ENCODE measurements around the gene THEM4. TPM values are rescaled to one million over a fixed set of nuclear protein-coding genes. Genes with fewer than 3 reads are reported as not detected.

The THEM4 gene
- 10 to 100 TPM in 1 of 2 donors, 1 to 10 TPM in 1; 7.3 to 11.0 TPM for total RNA-seq
- long read RNA-seq, partial matches to known transcripts, result 1 of 7 reads
- long read RNA-seq, other reads (novel, unspliced or antisense), result 1 of 7 reads

- intact Hi-C loops (cut with DNase I, micrococcal nuclease), result no loop called here
- ATAC-seq (peak; percentile 98), DNase-seq (peak; percentile 98 to 99)
These were observed at the start of gene THEM4 for GRCh38 chr1:151909167-151910149. Gene THEM4, minus strand, starts transcription at chr1:151909511. Its CDS starts 53 bp downstream, at chr1:151909458.

DNA sequence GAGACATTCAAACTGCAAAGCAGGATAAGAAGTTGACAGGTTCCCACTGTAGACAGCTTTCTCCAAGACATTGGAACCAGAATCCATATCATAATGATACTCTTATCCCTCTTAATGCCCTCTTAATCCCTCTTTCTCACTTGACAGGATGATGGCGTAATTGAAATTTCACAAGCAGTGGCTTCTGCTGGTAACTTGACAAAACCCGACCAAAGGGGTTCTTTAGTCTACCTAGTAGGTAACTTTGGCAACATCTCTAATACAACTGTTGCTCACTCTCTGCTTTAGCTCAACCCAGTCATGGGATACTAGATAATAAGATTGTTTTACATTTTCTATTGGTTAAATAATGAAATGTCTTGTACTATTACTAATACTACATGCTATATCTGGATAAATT is 49.6 kb upstream of the THEM4 start:
- ATAC-seq (no peak), DNase-seq (no peak)
- intact Hi-C loops (cut with DNase I, micrococcal nuclease), result no loop called here

- ATAC-seq (no peak), DNase-seq (no peak)
- intact Hi-C loops (cut with DNase I, micrococcal nuclease), result no loop called here
These were observed 47.7 kb upstream of the THEM4 start for GRCh38 chr1:151956957-151957497.

DNA sequence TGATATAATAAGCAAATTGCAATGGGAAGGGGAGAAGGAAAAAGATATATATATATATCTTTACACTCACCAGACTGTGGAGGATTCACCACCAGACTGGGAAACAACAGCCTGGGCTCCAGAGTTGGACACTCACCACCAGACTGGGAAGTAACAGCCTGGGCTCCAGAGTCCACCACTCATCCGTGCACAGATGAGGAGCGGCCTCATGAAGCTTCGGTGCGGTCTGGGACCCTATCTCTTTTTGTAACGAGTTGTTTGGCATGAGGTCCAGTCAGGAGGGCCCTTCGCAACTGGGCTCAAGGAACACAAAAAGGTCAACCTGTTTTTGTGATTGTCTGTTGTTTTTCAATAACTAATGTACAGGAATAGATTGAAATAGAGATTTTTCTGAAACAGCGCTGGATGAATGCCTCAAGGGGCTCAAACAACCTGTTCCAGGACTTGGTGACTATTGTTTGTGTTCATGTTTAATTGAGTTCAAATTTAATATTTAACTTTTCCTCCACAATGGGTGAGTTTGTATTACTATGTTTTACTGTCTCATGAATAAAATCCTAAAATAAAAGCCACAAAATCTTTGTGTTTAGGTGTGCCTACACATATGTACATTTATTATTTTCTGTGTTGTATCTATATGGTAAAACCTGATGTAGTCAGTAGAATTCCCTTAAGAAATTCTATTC is 44.2 kb upstream of the THEM4 start:
- DNase-seq, result peak in 1 of 2 donors; percentile 47
- ATAC-seq, result peak; percentile 89
- intact Hi-C loops (cut with DNase I, micrococcal nuclease), result no loop called here

- intact Hi-C loops (cut with DNase I, micrococcal nuclease), result no loop called here
- no peak for ATAC-seq
- DNase-seq, result no peak
These were observed 43.5 kb upstream of the THEM4 start for GRCh38 chr1:151952811-151953210.

DNA sequence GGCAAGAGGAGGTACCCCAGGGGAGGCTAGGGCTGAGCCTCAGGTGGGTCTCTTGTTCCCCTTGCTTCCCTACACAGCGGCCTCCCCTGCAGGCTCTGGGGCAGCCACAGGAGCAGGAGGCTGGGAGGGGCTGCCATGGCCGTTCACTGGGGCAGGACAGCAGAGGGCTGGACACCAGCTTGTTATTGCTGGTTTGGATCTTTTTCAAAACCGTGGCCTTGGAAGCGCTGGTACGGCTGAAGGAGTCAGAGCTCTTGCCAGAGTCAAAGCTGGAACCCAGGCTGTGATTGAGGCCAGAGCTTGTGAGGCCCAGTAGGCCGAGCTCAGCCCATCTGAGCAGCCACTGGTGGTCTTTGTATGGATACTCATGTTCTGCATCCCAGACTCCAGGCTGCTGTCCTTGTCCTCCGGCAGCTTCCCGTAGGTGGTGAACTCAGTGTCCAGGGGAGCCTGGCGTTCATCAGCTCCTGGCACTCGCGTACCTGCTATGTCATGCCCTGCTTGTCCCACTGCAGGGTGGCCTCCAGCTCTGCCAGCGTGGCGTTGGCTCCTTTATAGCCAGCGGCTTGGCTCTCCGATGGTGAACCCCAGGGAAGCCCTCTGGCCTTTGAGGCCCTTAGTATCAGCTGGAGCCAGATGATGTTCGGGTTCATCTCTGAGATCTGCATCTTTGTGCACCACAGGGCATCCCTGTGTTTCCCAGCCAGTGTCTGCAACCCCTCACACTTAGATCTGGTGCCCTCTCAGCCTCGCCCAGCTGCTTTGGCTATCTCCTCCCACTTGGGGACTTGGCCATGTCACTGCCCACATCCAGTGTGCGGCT is 40.3 kb upstream of the THEM4 start:
- ATAC-seq, result no peak
- DNase-seq, result no peak
- intact Hi-C loops (cut with DNase I, micrococcal nuclease), result no loop called here

GRCh38 chr1:151948506-151948905 is 39.2 kb upstream of the THEM4 start:
- no peak for DNase-seq
- no peak for ATAC-seq
- intact Hi-C loops (cut with DNase I, micrococcal nuclease), result no loop called here

DNA sequence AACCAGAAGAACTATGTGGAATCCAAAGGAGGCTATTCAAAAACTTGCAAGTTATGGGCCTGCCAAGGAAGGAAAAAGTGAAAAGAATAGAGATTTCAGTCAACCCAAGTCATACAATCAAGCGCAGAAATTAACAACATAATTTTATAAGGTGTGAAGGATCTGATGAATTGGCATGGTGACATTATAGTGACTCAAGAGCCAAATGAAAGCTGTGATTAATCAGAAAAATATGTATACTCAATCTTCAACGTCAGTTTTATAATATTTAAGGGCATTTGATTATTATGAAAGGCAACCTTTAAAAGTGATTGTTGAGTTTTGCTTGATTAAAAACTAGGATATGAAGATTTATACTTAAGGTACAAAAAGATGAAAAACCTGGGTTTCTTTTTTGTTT is 37.8 kb upstream of the THEM4 start:
- intact Hi-C loops (cut with DNase I, micrococcal nuclease), result no loop called here
- ATAC-seq, result no peak
- DNase-seq, result no peak

DNA sequence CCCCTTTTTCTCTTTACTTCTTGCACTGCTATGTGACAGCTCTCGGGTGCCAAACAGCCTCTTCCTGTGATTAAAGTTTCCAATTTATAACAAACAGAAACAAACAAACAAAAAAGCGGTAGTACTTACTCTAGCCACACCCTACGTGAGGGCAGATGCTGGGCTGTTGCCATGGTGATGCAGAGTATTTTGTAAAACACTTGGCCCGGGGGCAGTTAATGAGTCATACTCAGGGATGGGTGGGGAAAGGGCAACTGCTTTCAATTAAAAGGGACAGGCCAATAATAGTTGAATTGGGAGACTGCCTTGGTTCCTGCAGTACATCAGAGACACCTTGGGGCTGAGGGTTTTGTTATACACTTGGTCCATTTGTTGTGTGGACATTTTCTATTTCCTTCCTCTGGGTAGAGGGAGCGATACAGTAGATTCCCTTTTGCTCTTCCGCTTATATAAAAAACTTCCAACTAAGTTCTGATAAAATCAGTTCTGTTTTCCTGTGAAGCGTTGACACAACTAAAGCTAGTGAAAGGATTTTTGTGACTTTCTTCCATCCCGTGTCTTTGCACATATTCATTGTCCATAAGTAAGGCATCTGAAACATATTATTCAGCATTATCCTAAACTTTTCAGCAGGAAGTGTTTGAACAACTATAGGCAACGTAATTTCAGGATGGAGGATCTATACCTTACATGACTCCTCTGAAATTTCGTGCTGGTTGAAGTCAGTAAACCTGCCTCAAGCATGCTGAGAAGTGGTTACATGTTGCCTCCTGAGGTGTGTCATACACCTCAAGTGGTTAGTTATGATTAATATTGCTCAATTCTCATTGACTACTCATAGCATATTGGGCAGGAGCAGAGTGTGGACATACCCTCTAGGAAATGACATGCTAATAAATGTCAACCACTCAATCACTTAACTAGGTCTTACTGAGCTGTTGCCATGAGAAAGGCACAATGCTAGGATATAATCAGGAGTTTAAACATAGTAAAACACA is 36.7 kb upstream of the THEM4 start:
- ATAC-seq (peak; percentile 83), DNase-seq (peak; percentile 75 to 90)
- intact Hi-C loops (cut with DNase I, micrococcal nuclease), result no loop called here

- DNase-seq, result no peak
- no peak for ATAC-seq
- intact Hi-C loops (cut with DNase I, micrococcal nuclease), result no loop called here
These were observed 35.7 kb upstream of the THEM4 start for GRCh38 chr1:151944857-151945575.

- intact Hi-C loops (cut with DNase I, micrococcal nuclease), result no loop called here
- no peak for DNase-seq
- ATAC-seq, result peak; percentile 26
These were observed 35.0 kb upstream of the THEM4 start for GRCh38 chr1:151944126-151944856.

GRCh38 chr1:151943591-151943990 is 34.3 kb upstream of the THEM4 start:
- ATAC-seq (no peak), DNase-seq (no peak)
- intact Hi-C loops (cut with DNase I, micrococcal nuclease), result no loop called here

DNA sequence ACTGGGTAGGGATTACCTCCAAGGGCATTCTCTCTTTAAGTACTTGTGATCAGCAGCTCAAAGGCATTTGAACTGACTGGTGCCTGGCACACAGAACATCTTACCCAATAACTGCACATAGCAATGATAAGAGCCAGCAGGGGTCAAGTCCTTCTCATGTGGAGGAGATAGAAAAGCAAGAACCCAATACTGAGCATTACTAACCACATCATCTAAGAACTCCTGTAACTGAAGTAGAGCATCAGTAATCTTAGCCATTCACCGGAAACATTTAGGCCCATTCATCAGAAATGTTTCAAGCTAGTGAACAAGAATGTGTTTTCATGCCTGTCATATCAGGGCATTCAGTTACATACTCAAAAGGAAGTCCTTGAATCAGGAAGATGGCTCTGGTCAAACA is 33.6 kb upstream of the THEM4 start:
- intact Hi-C loops (cut with DNase I, micrococcal nuclease), result no loop called here
- no peak for ATAC-seq
- DNase-seq, result no peak

DNA sequence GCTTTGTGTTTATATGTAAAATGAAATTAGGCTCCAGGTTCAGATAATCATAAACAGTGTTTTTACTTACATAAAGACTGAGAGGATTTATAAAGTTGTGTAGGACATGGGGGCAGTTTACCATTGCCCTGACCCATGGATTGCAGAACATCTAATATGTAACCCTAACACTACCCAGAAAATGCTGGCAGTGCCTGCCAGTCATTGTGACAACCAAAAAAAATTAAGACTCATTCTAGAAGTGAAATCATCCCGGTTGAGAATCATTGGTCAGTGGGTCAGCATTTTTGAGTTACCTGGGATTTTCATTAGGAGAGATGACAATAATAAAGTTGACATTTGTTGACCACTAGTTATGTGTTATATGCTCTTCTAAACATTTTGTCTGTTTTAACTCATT is 31.2 kb upstream of the THEM4 start:
- DNase-seq (no peak), ATAC-seq (no peak)
- intact Hi-C loops (cut with DNase I, micrococcal nuclease), result no loop called here

- intact Hi-C loops (cut with DNase I, micrococcal nuclease), result no loop called here
- DNase-seq (no peak), ATAC-seq (no peak)
These were observed 30.5 kb upstream of the THEM4 start for GRCh38 chr1:151939779-151940178.

GRCh38 chr1:151939141-151939540 is 29.8 kb upstream of the THEM4 start:
- DNase-seq, result no peak
- intact Hi-C loops (cut with DNase I, micrococcal nuclease), result no loop called here
- no peak for ATAC-seq

Data from left colon (tissue), 2 donors.